Neural crest cell (in vitro differentiated cells): ENCODE data around the gene FOXP1. TPM values are rescaled to one million over a fixed set of nuclear protein-coding genes. Genes with fewer than 3 reads are reported as not detected.

Experiments
- DNase-seq: peaks from one replicate; pipeline ENCODE4 v3.0.0; 2021; ENCODE audit warnings: low read depth, mixed read lengths, low spot score
- H3K27ac Mint-ChIP-seq: one replicate; pipeline ENCODE4 v1.8.0; 2021; ENCODE audit warnings: mild to moderate bottlenecking, mixed read lengths; ENCODE audit not compliant: unreplicated experiment
- H3K27me3 Mint-ChIP-seq: 2 replicates; pipeline ENCODE4 v1.8.0; 2021; ENCODE audit warnings: low read depth, mild to moderate bottlenecking, mixed read lengths
- H3K36me3 Mint-ChIP-seq: 2 replicates; pipeline ENCODE4 v1.8.0; 2021; ENCODE audit warnings: low read depth, mild to moderate bottlenecking, mixed read lengths
- H3K4me1 Mint-ChIP-seq: 2 replicates; pipeline ENCODE4 v1.8.0; 2021; ENCODE audit warnings: mixed read lengths
- H3K4me3 Mint-ChIP-seq: one replicate; pipeline ENCODE4 v1.8.0; 2021; ENCODE audit warnings: mild to moderate bottlenecking, mixed read lengths
- H3K9me3 Mint-ChIP-seq: 2 replicates; pipeline ENCODE4 v1.8.0; 2021; ENCODE audit warnings: mixed read lengths
- total RNA-seq: library from RNA; stranded (reverse); gene quantifications from 2 replicates; pipeline ENCODE4 v1.2.1, GENCODE V29; 2021
- TF ChIP-seq, protein P1 (sequence below): fragments of 200-600 bp; sonication (generic); conservative IDR thresholded peaks from 2 replicates; pipeline ENCODE4 v1.5.0; 2021; ENCODE audit warnings: antibody characterized with exemption, mild to moderate bottlenecking

FOXP1 gene
- total RNA-seq, 1 donor from 2014 or later = 22.8 TPM

DNA sequence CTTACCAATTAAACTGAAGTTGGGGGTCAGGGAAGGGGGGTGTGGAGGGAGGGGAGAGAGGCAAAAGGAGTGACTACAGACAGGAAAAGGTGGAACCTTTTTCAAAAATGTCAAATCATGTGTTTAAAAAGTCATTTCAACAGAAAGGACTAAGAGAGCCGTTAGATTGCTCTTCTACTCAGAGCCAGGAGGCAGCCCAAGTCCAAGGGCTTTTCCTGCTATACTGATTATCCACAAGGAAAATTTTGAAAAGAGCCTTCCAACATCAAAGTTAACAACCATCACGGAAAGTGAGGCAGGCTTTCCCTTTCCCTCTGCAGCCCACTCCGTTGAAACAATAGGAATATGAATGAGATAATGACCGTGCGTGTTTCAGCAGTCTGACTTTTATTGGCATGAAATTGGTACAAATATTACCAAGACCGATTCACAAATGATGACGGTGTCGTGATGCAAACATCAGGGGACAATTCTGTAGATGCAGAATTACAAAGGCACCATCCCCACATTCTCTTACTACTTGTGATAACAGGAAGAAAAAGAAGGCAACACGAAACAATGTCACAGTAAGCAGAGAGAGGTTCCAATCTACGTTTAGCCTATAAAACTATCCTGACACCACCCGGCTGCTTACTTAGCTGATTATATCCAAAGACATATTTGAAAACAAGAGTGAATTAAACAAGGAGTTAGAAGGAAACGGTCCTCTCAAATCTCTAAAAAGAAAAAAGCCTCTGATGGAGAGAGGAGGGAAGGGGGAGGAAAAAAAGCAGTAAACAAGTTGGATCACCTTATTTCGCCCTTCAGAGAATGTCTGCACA, 453.7 kb downstream of the FOXP1 start:
- DNase-seq = no peak
- no peaks in the 10 kb centered on the region for H3K36me3 Mint-ChIP-seq
- no peaks in the 10 kb centered on the region for H3K27me3 Mint-ChIP-seq
- H3K27ac Mint-ChIP-seq = peak overlapping the region; percentile 29
- TF ChIP-seq, protein P1, sequence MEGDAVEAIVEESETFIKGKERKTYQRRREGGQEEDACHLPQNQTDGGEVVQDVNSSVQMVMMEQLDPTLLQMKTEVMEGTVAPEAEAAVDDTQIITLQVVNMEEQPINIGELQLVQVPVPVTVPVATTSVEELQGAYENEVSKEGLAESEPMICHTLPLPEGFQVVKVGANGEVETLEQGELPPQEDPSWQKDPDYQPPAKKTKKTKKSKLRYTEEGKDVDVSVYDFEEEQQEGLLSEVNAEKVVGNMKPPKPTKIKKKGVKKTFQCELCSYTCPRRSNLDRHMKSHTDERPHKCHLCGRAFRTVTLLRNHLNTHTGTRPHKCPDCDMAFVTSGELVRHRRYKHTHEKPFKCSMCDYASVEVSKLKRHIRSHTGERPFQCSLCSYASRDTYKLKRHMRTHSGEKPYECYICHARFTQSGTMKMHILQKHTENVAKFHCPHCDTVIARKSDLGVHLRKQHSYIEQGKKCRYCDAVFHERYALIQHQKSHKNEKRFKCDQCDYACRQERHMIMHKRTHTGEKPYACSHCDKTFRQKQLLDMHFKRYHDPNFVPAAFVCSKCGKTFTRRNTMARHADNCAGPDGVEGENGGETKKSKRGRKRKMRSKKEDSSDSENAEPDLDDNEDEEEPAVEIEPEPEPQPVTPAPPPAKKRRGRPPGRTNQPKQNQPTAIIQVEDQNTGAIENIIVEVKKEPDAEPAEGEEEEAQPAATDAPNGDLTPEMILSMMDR = no peak
- H3K4me1 Mint-ChIP-seq = peaks cover 60% of the 10 kb centered on the region
- H3K4me3 Mint-ChIP-seq = peak overlapping the region; percentile 86
- H3K9me3 Mint-ChIP-seq = no peaks in the 10 kb centered on the region

DNA sequence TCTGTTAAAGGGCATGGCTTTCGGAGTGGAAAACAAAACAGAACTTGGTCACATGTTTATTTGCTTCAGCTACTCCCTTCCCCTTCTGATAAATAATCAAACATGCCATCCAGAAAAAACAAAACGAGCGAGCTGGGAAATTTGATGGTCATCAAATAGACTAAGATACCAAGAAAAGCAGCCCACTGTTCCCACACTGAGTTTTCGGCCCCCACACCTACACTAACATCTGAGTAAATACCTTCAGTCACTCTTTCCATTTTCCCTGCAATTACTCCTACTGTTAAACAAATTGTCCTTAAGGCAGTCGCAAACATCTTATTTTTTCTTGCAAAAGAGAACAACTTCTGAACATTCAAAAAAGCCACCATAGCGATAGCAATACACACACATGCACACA, 454.6 kb downstream of the FOXP1 start:
- Mint-ChIP-seq H3K36me3 (no peaks in the 10 kb centered on the region), H3K4me3 (peak overlapping the region; percentile 86), H3K4me1 (peaks cover 58% of the 10 kb centered on the region), H3K27ac (no peak overlapping the region), H3K9me3 (no peaks in the 10 kb centered on the region), H3K27me3 (no peaks in the 10 kb centered on the region)
- no peak for DNase-seq
- TF ChIP-seq, protein P1 = no peak

DNA sequence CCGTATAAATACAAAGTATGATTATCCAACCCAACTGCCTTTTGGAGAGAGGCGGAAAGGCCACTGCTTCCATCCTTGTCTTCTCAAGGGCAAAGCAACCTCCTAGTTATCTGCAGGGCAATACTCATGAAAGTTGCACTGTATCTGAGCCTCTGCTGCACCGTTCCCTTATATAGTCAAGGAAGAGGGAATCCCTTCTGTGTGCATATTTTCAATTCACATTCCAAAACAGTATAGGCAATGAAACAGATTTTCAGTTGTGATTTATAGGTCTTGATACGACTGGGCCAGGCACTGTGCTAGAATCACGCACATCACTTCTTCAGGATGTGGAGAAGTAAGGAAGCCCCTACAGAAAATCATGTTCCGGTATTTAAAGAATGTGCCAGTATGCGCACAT, 455.7 kb downstream of the FOXP1 start:
- Mint-ChIP-seq H3K27me3 (no peaks in the 10 kb centered on the region), H3K27ac (no peak overlapping the region), H3K4me3 (peak overlapping the region; percentile 14), H3K4me1 (peaks cover 54% of the 10 kb centered on the region), H3K9me3 (no peaks in the 10 kb centered on the region), H3K36me3 (no peaks in the 10 kb centered on the region)
- no peak for DNase-seq
- TF ChIP-seq, protein P1 = no peak

DNA sequence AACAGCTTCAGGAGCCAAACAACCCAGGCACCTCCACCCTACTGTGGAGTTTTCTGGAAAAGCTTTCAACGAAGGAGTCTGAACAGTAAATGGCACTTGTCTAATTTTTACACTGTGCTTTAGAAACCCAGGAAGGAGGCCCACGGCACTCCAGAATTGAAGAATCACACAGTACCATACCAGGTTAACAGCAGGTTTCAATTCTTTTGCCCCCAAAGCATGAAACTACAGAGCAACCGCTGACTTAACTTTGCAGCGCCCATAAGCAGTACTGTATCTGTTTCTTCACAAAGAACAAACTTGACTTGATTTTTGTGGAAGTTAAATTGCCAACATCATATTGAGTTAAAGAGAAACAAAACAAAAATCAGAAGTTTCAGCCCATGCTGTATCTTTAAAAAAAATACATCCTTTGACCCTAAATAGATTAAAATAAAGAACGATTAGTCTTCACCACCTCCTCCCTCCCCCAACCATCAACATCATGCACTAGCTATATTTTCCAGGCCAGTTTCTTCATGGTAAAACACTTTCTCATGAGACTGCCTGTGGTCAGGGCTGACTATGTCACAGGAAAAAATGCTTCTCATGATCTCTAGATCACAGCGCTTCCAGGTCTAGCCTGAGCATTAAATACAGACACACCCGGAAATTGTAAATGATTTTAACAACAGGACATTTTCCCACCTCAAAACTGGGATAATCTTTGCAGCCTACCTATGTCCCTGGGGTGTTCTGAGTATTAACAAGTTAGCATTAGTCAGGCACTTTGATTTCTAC, 456.3 kb downstream of the FOXP1 start:
- peak overlapping the region; percentile 21 for H3K4me3 Mint-ChIP-seq
- H3K4me1 Mint-ChIP-seq = peaks cover 53% of the 10 kb centered on the region
- H3K27ac Mint-ChIP-seq = no peak overlapping the region
- H3K36me3 Mint-ChIP-seq = no peaks in the 10 kb centered on the region
- DNase-seq = no peak
- no peaks in the 10 kb centered on the region for H3K27me3 Mint-ChIP-seq
- TF ChIP-seq, protein P1 = no peak
- H3K9me3 Mint-ChIP-seq = no peaks in the 10 kb centered on the region

DNA sequence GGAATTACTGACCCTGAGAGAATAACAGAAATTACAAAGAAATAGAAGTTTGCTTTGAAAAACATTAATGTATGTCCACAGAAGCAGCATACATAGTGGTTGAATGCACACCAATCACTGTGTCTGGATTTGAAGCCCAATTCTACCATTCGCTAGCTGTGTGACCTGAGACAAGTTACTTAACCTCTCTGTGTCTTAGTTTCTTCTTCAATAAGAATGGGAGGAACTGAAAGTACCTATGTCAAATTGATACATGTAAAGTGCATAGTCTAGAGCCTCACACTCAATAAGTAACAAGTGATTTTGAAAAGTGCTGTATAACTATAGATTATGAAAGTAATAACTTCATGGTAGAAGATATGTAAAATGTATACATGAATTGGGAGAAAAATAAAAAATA, 457.8 kb downstream of the FOXP1 start:
- Mint-ChIP-seq H3K4me3 (no peak overlapping the region), H3K36me3 (no peaks in the 10 kb centered on the region), H3K27me3 (no peaks in the 10 kb centered on the region)

More for the DNA sequence above, 457.8 kb downstream of the FOXP1 start:
- Mint-ChIP-seq H3K27ac (no peak overlapping the region), H3K9me3 (no peaks in the 10 kb centered on the region), H3K4me1 (peaks cover 40% of the 10 kb centered on the region)
- TF ChIP-seq, protein P1 = no peak
- DNase-seq = no peak
